Gastroesophageal sphincter (tissue), 3 donors: ENCODE data around the gene RAI1.

Experiments used
- CTCF ChIP-seq, 4 experiments: fragments of 200-600 bp in 2 of 4; fragments of 450-650 bp in 2 of 4; sonication (generic) in 1 of 4; IDR thresholded peaks; one replicate each; pipeline ENCODE4 v1.5.1; 2017 to 2019; ENCODE audit warnings: antibody characterized with exemption in 4 of 4, mild to moderate bottlenecking in 2 of 4, moderate library complexity in 2 of 4
- EP300 ChIP-seq: sonication (generic); formaldehyde crosslinking; IDR thresholded peaks from one replicate; pipeline ENCODE4 v1.6.1; 2017; ENCODE audit warnings: antibody characterized with exemption, mild to moderate bottlenecking
- POLR2A ChIP-seq, 2 donors: fragments of 450-650 bp; IDR thresholded peaks; one replicate each; pipeline ENCODE4 v1.6.1; 2017; ENCODE audit warnings: antibody characterized with exemption in 2 of 2, mild to moderate bottlenecking in 2 of 2, moderate library complexity in 1 of 2
- POLR2AphosphoS5 ChIP-seq: sonication (generic); formaldehyde crosslinking; IDR thresholded peaks from one replicate; pipeline ENCODE4 v1.6.1; 2017; ENCODE audit warnings: antibody characterized with exemption

GRCh38 chr17:17692353-17693252, 11.3 kb downstream of the RAI1 start:
- no peak for TF ChIP-seq POLR2A (IDR thresholded peaks at IDR 0.05)
- no peak for TF ChIP-seq CTCF (IDR thresholded peaks at IDR 0.05)
- TF ChIP-seq EP300, result no peak
- no peak for TF ChIP-seq POLR2AphosphoS5
